Esophagus muscularis mucosa (tissue), 4 donors: ENCODE measurements around the gene AQR. TPM values are rescaled to one million over a fixed set of nuclear protein-coding genes. Genes with fewer than 3 reads are reported as not detected.

Source experiments
- DNase-seq: peaks from one replicate; pipeline ENCODE4 v3.0.0-alpha.2; 2017; ENCODE audit errors: extremely low spot score
- H3K27ac ChIP-seq, 4 donors: fragments of 200-600 bp; sonication (generic); replicated peaks in 1 of 4; 1 replicate in 3 of 4; 2 replicates in 1 of 4; pipeline ENCODE4 v1.5.1; 2016 to 2019; ENCODE audit warnings: mild to moderate bottlenecking in 1 of 4
- H3K27me3 ChIP-seq, 4 donors: fragments of 200-600 bp; sonication (generic); one replicate each; pipeline versions ENCODE4 v1.5.1 to v1.6.0; 2016 to 2019
- H3K36me3 ChIP-seq, 4 donors: fragments of 200-600 bp; sonication (generic); one replicate each; pipeline ENCODE4 v1.5.1; 2016 to 2019
- H3K4me1 ChIP-seq, 4 donors: fragments of 200-600 bp; sonication (generic); one replicate each; pipeline ENCODE4 v1.5.1; 2016 to 2019
- H3K4me3 ChIP-seq, 4 donors: fragments of 200-600 bp; sonication (generic); 1 replicate in 2 of 4; 2 replicates in 2 of 4; pipeline ENCODE4 v1.5.1; 2016 to 2019; ENCODE audit warnings: mild to moderate bottlenecking in 4 of 4, moderate library complexity in 1 of 4
- H3K9me3 ChIP-seq, 4 donors: fragments of 200-600 bp; sonication (generic); 1 replicate in 3 of 4; 2 replicates in 1 of 4; pipeline ENCODE4 v1.5.1; 2016 to 2019
- EP300 ChIP-seq: sonication (generic); formaldehyde crosslinking; IDR thresholded peaks from one replicate; pipeline ENCODE4 v1.6.1; 2017; ENCODE audit warnings: antibody characterized with exemption
- POLR2A ChIP-seq: fragments of 450-650 bp; IDR thresholded peaks from one replicate; pipeline ENCODE4 v1.6.1; 2017; ENCODE audit warnings: antibody characterized with exemption, moderate library complexity, mild to moderate bottlenecking, low read depth
- POLR2AphosphoS5 ChIP-seq, 2 donors: sonication (generic); formaldehyde crosslinking; IDR thresholded peaks; one replicate each; pipeline ENCODE4 v1.6.1; 2017; ENCODE audit warnings: antibody characterized with exemption in 2 of 2
- WGBS: methylation state at CpG from one replicate; pipeline ENCODE4 v1.1.5; 2018; 5-methylcytosine and 5-hydroxymethylcytosine counted together
- intact Hi-C: fragments of 100-400 bp; cut with DNase I; formaldehyde crosslinking; loops from one replicate; pipeline ENCODE4 v1.15.1; 2023
- total RNA-seq, 4 donors: library from RNA; depleted of rRNA; stranded (reverse); fragments of >200 nt; gene quantifications; one replicate each; pipeline versions ENCODE4 v1.1.0 to v1.2.1, GENCODE V29; 2016
- TF ChIP-seq, protein P1 (sequence below), 3 experiments: fragments of 200-600 bp in 2 of 3; fragments of 450-650 bp in 1 of 3; sonication (generic) in 2 of 3; IDR thresholded peaks; one replicate each; pipeline ENCODE4 v1.5.1; 2017 to 2019; ENCODE audit warnings: antibody characterized with exemption in 3 of 3, mild to moderate bottlenecking in 2 of 3, moderate library complexity in 1 of 3

The AQR gene
- total RNA-seq, 4 donors from 2014 or later = 14.2 to 18.7 (median 16.8) TPM

GRCh38 chr15:34986326-34986725 is 16.8 kb upstream of the AQR start:
- Histone ChIP-seq H3K27ac (no peak overlapping the region), H3K36me3 (peaks cover 10 to 32% (median 18%) of the 10 kb centered on the region in 4 donors), H3K4me3 (peak overlapping the region in 3 of 4 donors; percentile 71 to 81 (median 77)), H3K9me3 (no peaks in the 10 kb centered on the region), H3K27me3 (no peaks in the 10 kb centered on the region), H3K4me1 (peaks cover 34 to 45% (median 42%) of the 10 kb centered on the region in 4 donors)
- WGBS = 88% methylated on average over 1 of the region's 1 CpG
- TF ChIP-seq POLR2AphosphoS5 (IDR thresholded peaks at IDR 0.05) = no peak
- TF ChIP-seq POLR2A = no peak
- TF ChIP-seq, protein P1, sequence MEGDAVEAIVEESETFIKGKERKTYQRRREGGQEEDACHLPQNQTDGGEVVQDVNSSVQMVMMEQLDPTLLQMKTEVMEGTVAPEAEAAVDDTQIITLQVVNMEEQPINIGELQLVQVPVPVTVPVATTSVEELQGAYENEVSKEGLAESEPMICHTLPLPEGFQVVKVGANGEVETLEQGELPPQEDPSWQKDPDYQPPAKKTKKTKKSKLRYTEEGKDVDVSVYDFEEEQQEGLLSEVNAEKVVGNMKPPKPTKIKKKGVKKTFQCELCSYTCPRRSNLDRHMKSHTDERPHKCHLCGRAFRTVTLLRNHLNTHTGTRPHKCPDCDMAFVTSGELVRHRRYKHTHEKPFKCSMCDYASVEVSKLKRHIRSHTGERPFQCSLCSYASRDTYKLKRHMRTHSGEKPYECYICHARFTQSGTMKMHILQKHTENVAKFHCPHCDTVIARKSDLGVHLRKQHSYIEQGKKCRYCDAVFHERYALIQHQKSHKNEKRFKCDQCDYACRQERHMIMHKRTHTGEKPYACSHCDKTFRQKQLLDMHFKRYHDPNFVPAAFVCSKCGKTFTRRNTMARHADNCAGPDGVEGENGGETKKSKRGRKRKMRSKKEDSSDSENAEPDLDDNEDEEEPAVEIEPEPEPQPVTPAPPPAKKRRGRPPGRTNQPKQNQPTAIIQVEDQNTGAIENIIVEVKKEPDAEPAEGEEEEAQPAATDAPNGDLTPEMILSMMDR (IDR thresholded peaks at IDR 0.05) = no peak
- no peak for TF ChIP-seq EP300
- DNase-seq = no peak
- intact Hi-C loops = loop anchor here (10.0 kb wide), 1 partner anchor 762 kb away; the partner anchor contains the start of gene EMC4

DNA sequence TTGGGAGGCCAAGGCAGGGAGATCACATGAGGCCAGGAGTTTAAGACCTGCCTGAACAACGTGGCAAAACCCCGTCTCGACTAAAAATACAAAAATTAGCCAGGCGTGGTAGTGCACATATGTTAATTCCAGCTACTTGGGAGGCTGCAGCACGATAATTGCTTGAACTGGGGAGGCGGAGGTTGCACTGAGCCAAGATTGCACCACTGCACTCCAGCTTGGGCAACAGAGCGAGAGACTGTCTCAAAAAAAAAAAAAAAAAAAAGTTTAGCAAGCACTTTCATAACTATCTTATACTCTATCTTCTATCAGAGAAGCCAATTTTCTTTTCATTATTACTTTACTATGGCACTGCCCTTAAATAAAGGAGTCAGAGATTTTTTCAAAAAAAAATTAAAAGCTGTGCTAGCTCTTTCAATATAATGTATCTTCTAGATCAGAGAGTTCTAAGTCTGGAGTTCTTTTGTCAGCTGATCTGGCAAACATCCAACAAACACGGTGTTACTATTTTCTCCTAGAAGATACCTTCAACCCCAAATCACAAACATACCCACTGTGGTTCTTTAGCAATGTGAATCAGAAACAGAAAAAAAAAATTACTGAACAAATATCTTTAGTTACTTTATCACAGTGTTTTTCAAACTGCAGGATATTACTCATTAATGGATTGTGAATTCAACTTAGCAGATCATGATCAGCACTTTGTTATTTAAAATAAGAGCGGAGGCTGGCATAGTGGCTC is 15.5 kb upstream of the AQR start:
- no peak overlapping the region for H3K4me3 ChIP-seq
- H3K4me1 ChIP-seq = peaks cover 34 to 45% (median 42%) of the 10 kb centered on the region in 4 donors
- H3K27me3 ChIP-seq = no peaks in the 10 kb centered on the region
- no peaks in the 10 kb centered on the region for H3K9me3 ChIP-seq
- intact Hi-C loops = loop anchor here (10.0 kb wide), 1 partner anchor 760 kb away; the partner anchor contains the start of gene EMC4
- DNase-seq = no peak
- peaks cover 10 to 37% (median 19%) of the 10 kb centered on the region in 4 donors for H3K36me3 ChIP-seq
- WGBS = 70% methylated on average over 9 of the region's 9 CpGs
- H3K27ac ChIP-seq = no peak overlapping the region
- no peak for TF ChIP-seq EP300
- no peak for TF ChIP-seq POLR2A
- TF ChIP-seq, protein P1 (IDR thresholded peaks at IDR 0.05) = no peak
- TF ChIP-seq POLR2AphosphoS5 (IDR thresholded peaks at IDR 0.05) = no peak

DNA sequence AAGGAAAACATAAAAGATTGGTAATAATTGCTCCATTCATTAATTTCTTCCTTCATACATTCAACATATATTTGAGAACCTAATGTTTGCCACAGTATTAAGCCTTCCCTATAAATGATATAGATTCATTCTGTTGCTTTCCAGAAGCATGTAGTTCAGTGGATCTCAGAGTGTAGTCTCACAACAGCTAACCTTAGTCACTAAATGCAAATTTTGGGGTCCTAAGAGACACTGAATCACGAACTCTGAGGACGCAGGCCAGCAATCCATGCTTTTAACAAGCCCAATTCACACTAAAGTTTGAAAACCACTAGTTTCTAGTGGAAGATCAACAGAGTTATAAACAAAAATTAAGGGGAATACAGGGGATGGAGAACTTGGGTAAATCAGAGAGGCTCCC is 7.2 kb upstream of the AQR start:
- peaks cover 0 to 6% (median 0%) of the 10 kb centered on the region in 4 donors for H3K4me1 ChIP-seq
- DNase-seq = no peak
- 96% methylated on average over 2 of the region's 2 CpGs for WGBS
- H3K27ac ChIP-seq = no peak overlapping the region
- H3K4me3 ChIP-seq = no peak overlapping the region
- intact Hi-C loops = no loop called here
- no peaks in the 10 kb centered on the region for H3K9me3 ChIP-seq
- H3K36me3 ChIP-seq = peaks cover 0 to 15% (median 7%) of the 10 kb centered on the region in 4 donors
- TF ChIP-seq, protein P1 (IDR thresholded peaks at IDR 0.05) = no peak
- TF ChIP-seq EP300 (no peak), POLR2AphosphoS5 (IDR thresholded peaks at IDR 0.05) (no peak), POLR2A (no peak)
- no peaks in the 10 kb centered on the region for H3K27me3 ChIP-seq

- TF ChIP-seq POLR2A (no peak), POLR2AphosphoS5 (IDR thresholded peaks at IDR 0.05) (no peak), EP300 (no peak)
- TF ChIP-seq, protein P1 (IDR thresholded peaks at IDR 0.05) = no peak
- intact Hi-C loops = no loop called here
- Histone ChIP-seq H3K27me3 (no peaks in the 10 kb centered on the region), H3K9me3 (no peaks in the 10 kb centered on the region), H3K36me3 (peaks cover 0 to 9% (median 3%) of the 10 kb centered on the region in 4 donors), H3K27ac (no peak overlapping the region), H3K4me3 (no peak overlapping the region), H3K4me1 (peaks cover 0 to 6% (median 0%) of the 10 kb centered on the region in 4 donors)
- 91% methylated on average over 2 of the region's 2 CpGs for WGBS
- DNase-seq = no peak
Measured at GRCh38 chr15:34976073-34976472, 6.5 kb upstream of the AQR start.
